ENCODE data around the gene L3MBTL4.
A peak's percentile ranks its signal among the peaks of the same experiment; 100 is the strongest.

L3MBTL4 gene

DNA sequence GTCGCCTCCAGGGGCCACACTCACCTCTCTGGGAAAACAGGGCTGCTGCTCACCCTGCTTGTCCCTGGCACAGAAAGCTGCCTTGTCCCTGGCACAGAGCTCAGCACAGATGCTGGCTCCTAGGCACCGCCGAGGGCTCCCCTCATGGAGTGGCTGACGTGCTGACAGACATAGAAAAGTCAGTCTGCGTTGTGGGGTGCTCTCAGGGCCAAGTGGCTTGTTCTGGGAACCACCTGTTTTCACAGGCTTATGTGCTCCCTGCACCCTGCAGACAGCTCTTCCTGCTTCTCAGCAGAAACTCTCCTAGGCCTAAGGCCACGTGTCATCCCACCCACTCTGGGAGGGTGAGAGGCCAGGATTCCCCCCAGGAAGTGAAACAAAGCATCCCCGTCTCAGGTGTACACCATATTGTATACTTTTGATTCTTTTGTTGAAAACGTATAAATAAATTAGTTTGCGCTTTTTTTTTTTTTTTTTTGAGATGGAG is 434.7 kb downstream of the L3MBTL4 start:
- H3K9me3 Mint-ChIP-seq (ENCODE audit: low read depth): no peaks in the 10 kb centered on the region
- no peaks in the 10 kb centered on the region for H3K36me3 Mint-ChIP-seq
- H3K27ac Mint-ChIP-seq: no peak overlapping the region
- H3K27me3 Mint-ChIP-seq: no peaks in the 10 kb centered on the region
- H3K4me3 Mint-ChIP-seq: no peak overlapping the region
- no peaks in the 10 kb centered on the region for H3K4me1 Mint-ChIP-seq (ENCODE audit: low read depth)

DNA sequence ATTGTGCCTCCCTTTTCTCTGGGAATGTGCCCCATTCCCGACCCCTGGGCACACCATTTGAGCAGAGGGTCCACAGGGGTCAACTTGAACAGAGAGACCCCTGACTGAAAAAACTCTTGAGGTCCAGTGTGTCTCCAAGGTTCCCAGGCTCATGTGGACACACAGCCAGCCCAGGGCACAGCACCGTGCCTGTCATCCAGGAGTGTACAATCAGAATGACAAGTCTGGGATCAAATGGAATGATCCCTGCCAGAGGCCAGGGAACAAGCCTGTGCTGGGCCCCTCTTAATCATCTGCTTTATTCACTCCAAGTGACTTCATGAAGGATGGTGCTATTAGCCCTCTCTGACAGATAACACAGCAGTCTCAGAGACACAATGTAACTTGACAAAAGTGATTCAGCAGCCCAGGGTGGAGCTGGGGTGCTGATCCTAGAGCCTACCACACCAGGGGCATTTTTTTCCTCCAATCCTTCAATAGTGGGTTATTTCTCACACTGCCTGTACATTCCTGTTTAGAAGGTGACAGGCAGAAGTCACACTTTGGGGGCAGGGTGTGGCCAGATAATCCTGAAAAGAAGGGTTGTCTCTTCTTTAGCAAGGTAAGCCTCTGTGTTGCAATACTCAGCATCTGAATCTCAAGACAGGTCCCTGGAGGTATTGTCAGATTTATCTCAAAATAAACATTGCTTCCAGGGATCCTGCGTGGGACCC is 435.4 kb downstream of the L3MBTL4 start:
- H3K27me3 Mint-ChIP-seq: no peaks in the 10 kb centered on the region

DNA sequence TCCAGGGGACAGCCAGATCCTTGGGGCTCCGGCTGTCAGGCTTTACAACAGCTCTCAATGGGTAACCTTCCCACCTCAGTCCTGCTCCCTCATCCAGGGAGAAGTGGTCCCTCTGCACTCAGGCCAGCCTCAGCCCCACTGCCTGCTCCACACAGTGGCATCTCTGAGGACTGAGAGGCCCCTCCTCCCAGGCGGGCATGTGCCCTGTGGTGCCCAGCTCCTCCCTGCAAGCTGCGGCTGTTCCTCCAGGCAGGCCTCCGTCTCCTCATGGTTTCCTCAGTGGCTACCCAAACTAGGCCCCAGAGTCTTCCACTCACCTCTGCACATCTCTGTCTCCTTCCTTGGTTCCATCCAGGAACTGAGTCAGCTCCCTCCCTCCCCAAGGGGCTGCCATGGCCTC is 437.7 kb downstream of the L3MBTL4 start:
- Mint-ChIP-seq H3K36me3 (no peaks in the 10 kb centered on the region), H3K4me3 (no peak overlapping the region), H3K27me3 (no peaks in the 10 kb centered on the region), H3K4me1 (ENCODE audit: low read depth) (peaks cover 1% of the 10 kb centered on the region), H3K9me3 (ENCODE audit: low read depth) (no peaks in the 10 kb centered on the region), H3K27ac (no peak overlapping the region)

More for the DNA sequence above, 435.4 kb downstream of the L3MBTL4 start:
- no peak overlapping the region for H3K4me3 Mint-ChIP-seq
- no peaks in the 10 kb centered on the region for H3K9me3 Mint-ChIP-seq (ENCODE audit: low read depth)
- H3K4me1 Mint-ChIP-seq (ENCODE audit: low read depth): peaks cover 1% of the 10 kb centered on the region
- no peaks in the 10 kb centered on the region for H3K36me3 Mint-ChIP-seq
- no peak overlapping the region for H3K27ac Mint-ChIP-seq

DNA sequence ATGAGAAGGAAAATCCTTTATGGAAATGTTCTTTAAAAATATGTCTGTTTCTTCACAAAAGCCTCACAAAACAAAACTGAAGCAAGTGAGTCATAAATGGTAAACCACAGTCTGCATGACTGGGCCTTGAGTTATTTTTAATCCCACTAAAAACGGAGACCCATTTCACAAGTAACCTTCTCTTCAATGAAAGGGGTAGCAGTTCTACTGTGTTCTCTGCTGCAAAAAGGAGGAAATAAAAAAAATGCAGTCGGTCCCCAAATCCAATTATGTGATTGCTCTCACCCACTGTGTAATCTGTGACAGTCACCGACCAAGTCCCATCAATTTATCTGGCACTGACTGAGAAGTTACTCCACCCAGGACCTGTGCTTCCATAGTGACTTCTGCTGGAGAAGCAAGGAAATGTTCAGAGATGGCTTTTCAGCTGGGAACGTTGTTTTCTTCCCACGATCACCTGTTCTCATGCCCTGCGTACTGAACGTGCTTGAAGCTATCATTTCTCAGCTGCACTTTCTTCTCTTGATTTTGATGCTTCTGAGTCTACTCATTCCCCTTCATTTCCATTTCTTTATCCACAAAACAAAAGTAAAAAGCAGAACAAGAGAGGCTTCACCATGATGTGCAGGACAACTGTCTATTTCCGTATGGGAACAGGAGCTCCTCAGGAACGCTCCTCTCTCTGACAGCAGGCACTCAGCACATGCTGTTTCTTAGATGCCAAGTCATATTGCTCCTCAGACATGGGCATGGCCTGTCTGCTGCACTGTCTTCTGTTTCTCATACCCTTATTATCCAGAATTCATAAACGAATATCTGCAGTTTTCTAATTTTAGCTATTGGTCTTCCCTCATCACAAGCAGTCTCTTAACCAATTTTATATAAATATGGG is 439.4 kb downstream of the L3MBTL4 start:
- Mint-ChIP-seq H3K4me1 (ENCODE audit: low read depth) (peaks cover 7% of the 10 kb centered on the region), H3K36me3 (no peaks in the 10 kb centered on the region), H3K9me3 (ENCODE audit: low read depth) (no peaks in the 10 kb centered on the region), H3K4me3 (no peak overlapping the region), H3K27ac (no peak overlapping the region), H3K27me3 (no peaks in the 10 kb centered on the region)

DNA sequence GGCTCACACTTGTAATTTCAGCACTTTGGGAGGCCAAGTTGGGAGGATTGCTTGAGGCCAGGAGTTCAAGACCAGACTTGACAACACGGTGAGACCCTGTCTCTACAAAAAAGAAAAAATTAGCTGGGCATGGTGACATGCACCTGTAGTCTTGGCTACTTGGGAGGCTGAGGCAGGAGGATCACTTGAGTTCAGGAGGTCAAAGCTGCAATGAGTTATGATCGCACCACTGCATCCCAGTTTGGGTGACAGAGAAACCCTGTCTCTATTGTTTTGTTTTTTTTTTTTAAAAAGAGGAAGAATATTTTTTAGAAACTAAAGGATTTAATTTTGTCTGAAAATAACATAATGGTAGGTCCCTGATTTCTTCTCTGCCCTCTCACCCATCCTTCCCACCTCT is 440.0 kb downstream of the L3MBTL4 start:
- H3K27ac Mint-ChIP-seq: no peak overlapping the region
- H3K4me3 Mint-ChIP-seq: no peak overlapping the region
- peaks cover 13% of the 10 kb centered on the region for H3K4me1 Mint-ChIP-seq (ENCODE audit: low read depth)
- H3K9me3 Mint-ChIP-seq (ENCODE audit: low read depth): no peaks in the 10 kb centered on the region
- no peaks in the 10 kb centered on the region for H3K27me3 Mint-ChIP-seq
- H3K36me3 Mint-ChIP-seq: no peaks in the 10 kb centered on the region

DNA sequence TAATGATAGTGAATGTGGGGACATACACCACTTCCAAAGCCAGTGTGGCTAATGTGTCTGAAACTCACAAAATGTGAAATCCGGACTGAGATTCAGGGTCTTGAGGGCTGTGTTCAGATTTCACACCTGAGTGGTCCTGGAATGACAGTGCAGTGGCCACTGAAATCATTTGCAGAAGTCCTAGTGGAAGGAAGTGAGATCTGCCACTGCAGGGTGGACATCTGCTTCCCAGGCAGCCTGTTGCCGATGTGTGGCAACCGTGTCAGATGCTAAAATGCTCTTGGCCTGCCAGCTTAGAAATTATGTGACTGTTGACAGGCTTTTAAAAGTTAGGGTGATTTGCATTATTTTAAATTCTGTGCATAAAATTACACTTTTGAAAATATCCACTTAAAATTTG is 441.6 kb downstream of the L3MBTL4 start:
- Mint-ChIP-seq H3K27me3 (no peaks in the 10 kb centered on the region), H3K4me3 (no peak overlapping the region)

DNA sequence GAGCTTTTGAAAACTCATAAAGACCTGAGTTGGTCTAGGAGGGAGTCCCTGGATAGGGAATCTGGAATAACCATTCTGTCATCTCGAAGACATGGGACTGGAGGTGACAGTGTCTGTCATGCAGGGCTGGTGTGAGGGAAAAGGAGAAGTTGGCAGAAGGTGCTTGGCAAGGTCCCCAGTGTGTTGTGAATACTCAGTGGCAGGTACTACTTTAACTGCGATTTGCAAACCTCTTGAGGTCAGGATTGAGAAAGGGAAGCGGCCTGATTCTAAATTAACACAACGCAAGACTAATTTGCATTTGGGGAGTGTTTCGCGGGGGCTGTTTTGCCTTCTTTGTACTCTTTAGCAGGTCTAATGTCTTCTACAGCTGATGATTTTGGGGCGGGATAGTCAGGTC is 442.4 kb downstream of the L3MBTL4 start:
- H3K36me3 Mint-ChIP-seq: no peaks in the 10 kb centered on the region
- no peak overlapping the region for H3K27ac Mint-ChIP-seq
- H3K4me3 Mint-ChIP-seq: no peak overlapping the region
- peaks cover 13% of the 10 kb centered on the region for H3K4me1 Mint-ChIP-seq (ENCODE audit: low read depth)
- H3K9me3 Mint-ChIP-seq (ENCODE audit: low read depth): no peaks in the 10 kb centered on the region
- H3K27me3 Mint-ChIP-seq: no peaks in the 10 kb centered on the region

More for the DNA sequence above, 441.6 kb downstream of the L3MBTL4 start:
- Mint-ChIP-seq H3K27ac (no peak overlapping the region), H3K4me1 (ENCODE audit: low read depth) (peaks cover 13% of the 10 kb centered on the region), H3K9me3 (ENCODE audit: low read depth) (no peaks in the 10 kb centered on the region), H3K36me3 (no peaks in the 10 kb centered on the region)

DNA sequence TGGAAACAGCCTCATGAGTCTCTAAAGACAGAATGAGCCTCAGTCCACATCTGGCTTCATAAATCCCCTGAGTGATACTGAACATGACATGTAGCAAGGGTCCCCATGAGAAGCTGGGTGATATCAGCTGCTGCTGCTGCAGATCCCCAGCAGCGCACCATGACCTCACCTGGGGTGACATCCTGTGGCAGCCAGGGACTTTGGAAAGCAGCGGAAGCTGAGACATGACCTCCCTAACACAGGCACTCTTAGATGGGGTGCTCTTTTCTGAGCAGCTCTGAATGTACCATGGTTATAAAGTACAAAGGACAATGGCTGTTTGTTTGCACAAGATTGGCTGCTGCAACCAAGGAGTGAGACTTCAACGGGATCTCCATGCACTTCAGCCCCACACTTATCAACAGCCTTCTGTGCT is 444.7 kb downstream of the L3MBTL4 start:
- Mint-ChIP-seq H3K4me3 (no peak overlapping the region), H3K9me3 (ENCODE audit: low read depth) (no peaks in the 10 kb centered on the region), H3K27me3 (no peaks in the 10 kb centered on the region), H3K36me3 (no peaks in the 10 kb centered on the region), H3K4me1 (ENCODE audit: low read depth) (peaks cover 33% of the 10 kb centered on the region), H3K27ac (no peak overlapping the region)

DNA sequence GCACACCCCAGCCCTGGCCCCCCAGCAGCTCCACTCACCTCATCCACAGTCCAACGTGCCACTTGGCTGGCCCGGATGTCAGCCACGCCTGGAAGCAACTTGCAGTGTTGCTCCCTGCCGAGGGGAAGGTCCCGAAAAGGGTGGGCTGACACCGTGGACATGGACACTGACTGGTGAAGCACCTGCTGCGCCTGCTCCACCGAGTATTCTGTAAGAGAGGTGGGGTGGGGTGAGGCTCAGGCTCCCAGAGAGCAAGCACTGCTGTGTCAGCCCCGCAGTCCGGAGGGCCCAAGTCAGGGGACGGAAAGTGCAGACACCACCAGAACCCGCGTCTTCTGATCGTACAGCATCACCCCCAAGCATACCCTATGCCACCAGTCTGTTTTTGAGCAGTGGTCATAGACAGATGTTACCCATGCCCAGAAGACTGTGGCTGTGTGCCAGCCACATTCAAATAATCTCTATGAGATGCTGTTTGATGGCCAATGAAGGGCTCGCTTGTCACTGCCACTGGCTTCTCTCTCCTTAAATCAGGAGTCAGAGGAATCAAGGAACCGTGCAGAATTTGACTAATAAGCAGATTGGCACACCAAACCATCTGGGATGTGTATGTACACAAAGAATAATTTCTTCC is 445.2 kb downstream of the L3MBTL4 start:
- H3K36me3 Mint-ChIP-seq: no peaks in the 10 kb centered on the region
- no peaks in the 10 kb centered on the region for H3K27me3 Mint-ChIP-seq
- no peak overlapping the region for H3K4me3 Mint-ChIP-seq
- no peaks in the 10 kb centered on the region for H3K9me3 Mint-ChIP-seq (ENCODE audit: low read depth)
- no peak overlapping the region for H3K27ac Mint-ChIP-seq
- H3K4me1 Mint-ChIP-seq (ENCODE audit: low read depth): peaks cover 37% of the 10 kb centered on the region

DNA sequence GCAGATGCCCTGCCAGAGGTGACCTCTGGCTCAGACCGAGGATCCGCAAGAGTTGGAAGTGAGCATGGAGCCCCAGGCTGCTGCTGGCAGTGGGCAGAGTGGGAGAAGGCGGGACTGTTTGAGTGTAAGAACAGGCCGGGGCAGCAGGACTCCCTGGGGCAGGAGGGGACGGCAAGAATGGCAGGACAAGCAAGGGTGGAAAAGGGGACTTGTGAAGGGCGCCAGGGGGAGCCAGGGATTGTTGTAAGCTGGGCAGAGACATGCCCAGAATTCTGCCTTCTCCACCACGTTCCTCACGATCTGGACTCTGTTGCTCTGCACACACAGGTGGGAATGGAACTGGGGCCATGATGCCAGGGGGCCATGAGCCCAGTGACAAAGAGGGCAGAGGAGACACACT is 447.0 kb downstream of the L3MBTL4 start:
- H3K27ac Mint-ChIP-seq: no peak overlapping the region
- H3K36me3 Mint-ChIP-seq: no peaks in the 10 kb centered on the region
- H3K27me3 Mint-ChIP-seq: no peaks in the 10 kb centered on the region
- peaks cover 41% of the 10 kb centered on the region for H3K4me1 Mint-ChIP-seq (ENCODE audit: low read depth)
- H3K4me3 Mint-ChIP-seq: no peak overlapping the region
- H3K9me3 Mint-ChIP-seq (ENCODE audit: low read depth): no peaks in the 10 kb centered on the region

DNA sequence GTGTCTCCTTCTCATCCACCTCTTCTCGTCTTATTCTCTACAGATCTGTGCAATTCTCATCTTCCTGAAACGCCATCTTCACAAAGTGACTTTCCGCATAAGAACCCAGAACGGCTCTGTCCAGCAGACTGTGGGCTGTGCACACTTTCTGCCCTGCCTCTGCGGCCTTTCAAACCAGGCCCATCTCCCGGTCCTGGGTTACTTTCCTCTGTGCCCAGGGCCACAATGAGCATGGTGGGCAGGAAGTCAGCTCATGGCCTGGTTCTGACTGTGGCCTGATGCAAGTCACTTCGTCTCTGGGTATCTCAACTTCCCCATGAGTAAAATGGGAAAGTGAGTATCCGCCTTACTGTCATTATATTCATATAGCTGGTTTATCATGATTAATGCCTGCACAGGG is 447.7 kb downstream of the L3MBTL4 start:
- H3K27me3 Mint-ChIP-seq: no peaks in the 10 kb centered on the region
- H3K27ac Mint-ChIP-seq: no peak overlapping the region

DNA sequence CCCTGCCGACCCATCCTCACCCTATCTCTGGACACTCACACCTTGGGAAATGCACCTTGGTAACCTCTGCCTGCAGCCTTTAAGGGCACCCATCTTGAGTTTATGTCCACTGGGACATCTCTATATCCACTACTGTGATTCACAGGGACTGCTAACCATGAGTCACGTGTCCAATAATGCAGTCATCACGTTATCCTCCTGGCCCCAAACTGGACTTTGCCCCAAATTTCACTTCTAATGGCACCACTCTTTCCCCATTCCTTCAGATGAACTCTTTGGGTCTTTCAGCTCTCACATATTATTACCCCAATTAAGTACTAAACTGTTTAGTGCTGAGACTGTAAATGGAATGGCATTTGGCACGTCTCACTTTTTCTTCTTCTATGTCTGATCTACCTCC is 448.2 kb downstream of the L3MBTL4 start:
- Mint-ChIP-seq H3K4me1 (ENCODE audit: low read depth) (peaks cover 41% of the 10 kb centered on the region), H3K36me3 (no peaks in the 10 kb centered on the region), H3K4me3 (no peak overlapping the region), H3K27me3 (no peaks in the 10 kb centered on the region), H3K9me3 (ENCODE audit: low read depth) (no peaks in the 10 kb centered on the region), H3K27ac (no peak overlapping the region)

More for the DNA sequence above, 447.7 kb downstream of the L3MBTL4 start:
- no peaks in the 10 kb centered on the region for H3K36me3 Mint-ChIP-seq
- no peaks in the 10 kb centered on the region for H3K9me3 Mint-ChIP-seq (ENCODE audit: low read depth)
- peaks cover 41% of the 10 kb centered on the region for H3K4me1 Mint-ChIP-seq (ENCODE audit: low read depth)
- H3K4me3 Mint-ChIP-seq: no peak overlapping the region

DNA sequence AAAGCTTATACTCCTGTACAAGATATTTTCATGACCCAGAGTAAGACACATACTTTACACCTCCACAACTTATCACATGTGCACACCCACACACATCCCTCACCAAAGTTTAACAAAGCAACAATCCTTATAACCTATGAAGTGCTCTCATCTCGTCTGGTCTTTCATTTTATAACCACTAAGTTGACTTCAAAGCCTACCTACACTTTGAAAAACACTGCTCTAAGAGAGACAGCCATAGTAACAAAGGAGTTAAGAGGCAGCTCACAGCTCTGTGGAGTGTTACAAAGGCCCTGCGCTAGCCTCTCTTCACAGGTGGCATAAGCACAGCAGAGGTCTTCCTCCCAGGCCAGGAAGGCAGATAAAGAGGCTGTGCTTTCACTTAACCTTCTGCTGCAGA is 449.7 kb downstream of the L3MBTL4 start:
- H3K36me3 Mint-ChIP-seq: no peaks in the 10 kb centered on the region
- peak overlapping the region; percentile 5 for H3K4me3 Mint-ChIP-seq
- no peaks in the 10 kb centered on the region for H3K9me3 Mint-ChIP-seq (ENCODE audit: low read depth)
- no peak overlapping the region for H3K27ac Mint-ChIP-seq
- H3K27me3 Mint-ChIP-seq: no peaks in the 10 kb centered on the region
- peaks cover 32% of the 10 kb centered on the region for H3K4me1 Mint-ChIP-seq (ENCODE audit: low read depth)

DNA sequence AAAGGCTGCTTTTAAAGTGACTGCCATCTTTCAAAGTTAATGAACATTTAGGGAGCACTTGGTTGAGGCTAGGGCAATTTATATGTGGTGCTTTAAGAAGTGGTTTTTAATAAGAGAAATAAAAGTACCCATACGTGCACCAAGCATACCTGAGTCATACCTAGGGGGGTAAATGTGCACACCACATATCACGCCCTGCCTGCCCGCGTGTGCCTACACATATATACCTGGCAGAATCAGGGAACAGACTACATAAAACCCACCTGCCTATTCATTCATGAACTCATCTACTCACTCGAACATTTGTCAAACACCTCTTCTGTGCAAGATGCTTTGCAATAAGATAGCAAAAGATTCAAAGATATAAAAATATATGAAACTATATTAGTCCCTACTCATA is 450.1 kb downstream of the L3MBTL4 start:
- Mint-ChIP-seq H3K36me3 (no peaks in the 10 kb centered on the region), H3K27me3 (no peaks in the 10 kb centered on the region), H3K9me3 (ENCODE audit: low read depth) (no peaks in the 10 kb centered on the region), H3K4me1 (ENCODE audit: low read depth) (peaks cover 30% of the 10 kb centered on the region), H3K4me3 (no peak overlapping the region), H3K27ac (no peak overlapping the region)

DNA sequence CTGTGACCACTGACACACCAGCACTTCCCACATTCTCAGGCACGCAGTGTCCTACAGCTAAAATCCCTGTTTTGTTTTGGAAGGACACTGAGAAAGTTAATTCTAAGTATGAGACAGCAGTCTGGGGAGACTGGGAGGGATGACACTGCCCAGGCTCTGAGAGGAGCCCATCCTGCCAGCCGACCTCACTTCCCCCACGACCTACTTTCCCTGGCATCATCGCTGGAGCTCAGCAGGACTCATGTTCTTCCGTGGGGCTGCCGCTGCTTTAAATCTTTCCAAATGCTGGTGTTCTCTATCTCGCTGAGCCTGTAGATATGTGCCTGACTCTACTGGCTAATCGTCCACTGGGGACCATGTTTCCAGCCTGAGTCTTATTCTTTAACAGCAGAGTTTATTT is 450.6 kb downstream of the L3MBTL4 start:
- H3K4me3 Mint-ChIP-seq: no peak overlapping the region
- H3K4me1 Mint-ChIP-seq (ENCODE audit: low read depth): peaks cover 30% of the 10 kb centered on the region
- H3K27ac Mint-ChIP-seq: no peak overlapping the region
- H3K36me3 Mint-ChIP-seq: no peaks in the 10 kb centered on the region
- no peaks in the 10 kb centered on the region for H3K27me3 Mint-ChIP-seq
- no peaks in the 10 kb centered on the region for H3K9me3 Mint-ChIP-seq (ENCODE audit: low read depth)

Data from activated naive CD8-positive, alpha-beta T cell (primary cell).